Testis (tissue), 3 donors: ENCODE results near the gene RHOB. TPM values are rescaled to one million over a fixed set of nuclear protein-coding genes. Genes with fewer than 3 reads are reported as not detected.

ENCODE experiments used
- DNase-seq: peaks from one replicate; pipeline ENCODE4 v3.0.0-alpha.2; 2019
- H3K27ac ChIP-seq, 2 donors: fragments of 200-600 bp; sonication (generic); one replicate each; pipeline ENCODE4 v1.5.1; 2019
- H3K27me3 ChIP-seq: fragments of 200-600 bp; sonication (generic); one replicate; pipeline ENCODE4 v1.5.1; 2019
- H3K36me3 ChIP-seq: fragments of 200-600 bp; sonication (generic); one replicate; pipeline ENCODE4 v1.5.1; 2017; ENCODE audit warnings: low read depth; ENCODE audit errors: missing control alignments
- H3K4me1 ChIP-seq: fragments of 200-600 bp; sonication (generic); one replicate; pipeline ENCODE4 v1.5.1; 2019
- H3K4me3 ChIP-seq, 2 donors: fragments of 200-600 bp; sonication (generic); one replicate each; pipeline ENCODE4 v1.5.1; 2017 to 2019
- H3K9me3 ChIP-seq: fragments of 200-600 bp; sonication (generic); one replicate; pipeline ENCODE4 v1.5.1; 2017
- CTCF ChIP-seq, 3 experiments: fragments of 450-650 bp in 2 of 3; fragments of 200-600 bp in 1 of 3; sonication (generic) in 1 of 3; IDR thresholded peaks; one replicate each; pipeline ENCODE4 v1.5.1; 2016 to 2019; ENCODE audit warnings: antibody characterized with exemption in 3 of 3, mild to moderate bottlenecking in 2 of 3, moderate library complexity in 1 of 3
- POLR2A ChIP-seq: fragments of 450-650 bp; IDR thresholded peaks from one replicate; pipeline ENCODE4 v1.6.1; 2017; ENCODE audit warnings: antibody characterized with exemption, mild to moderate bottlenecking, moderate library complexity
- WGBS, 2 donors: methylation state at CpG; one replicate each; pipeline ENCODE4 v1.1.5; 2018; 5-methylcytosine and 5-hydroxymethylcytosine counted together
- intact Hi-C: fragments of 100-400 bp; cut with DNase I; formaldehyde crosslinking; loops from one replicate; pipeline ENCODE4 v1.15.1; 2023; ENCODE audit warnings: low total_unique reads
- polyA plus RNA-seq: library from polyadenylated mRNA; stranded (reverse); fragments of 350-450 nt; fragmentation: Illumina TruSeq; extraction: RNeasy Lipid Tissue Mini Kit (QIAGEN cat#74804); gene quantifications from one replicate; pipeline ENCODE4 v1.2.3, GENCODE V29; 2014; ENCODE audit warnings: low read depth, low replicate concordance; ENCODE audit not compliant: insufficient read depth
- total RNA-seq, 2 donors: library from RNA; depleted of rRNA; stranded (reverse); fragments of >200 nt; gene quantifications; one replicate each; pipeline ENCODE4 v1.2.3, GENCODE V29; 2016

RHOB gene
- total and polyA plus RNA-seq, 3 donors from 2014 or later = 86.3 to 244 (median 186) TPM

DNA sequence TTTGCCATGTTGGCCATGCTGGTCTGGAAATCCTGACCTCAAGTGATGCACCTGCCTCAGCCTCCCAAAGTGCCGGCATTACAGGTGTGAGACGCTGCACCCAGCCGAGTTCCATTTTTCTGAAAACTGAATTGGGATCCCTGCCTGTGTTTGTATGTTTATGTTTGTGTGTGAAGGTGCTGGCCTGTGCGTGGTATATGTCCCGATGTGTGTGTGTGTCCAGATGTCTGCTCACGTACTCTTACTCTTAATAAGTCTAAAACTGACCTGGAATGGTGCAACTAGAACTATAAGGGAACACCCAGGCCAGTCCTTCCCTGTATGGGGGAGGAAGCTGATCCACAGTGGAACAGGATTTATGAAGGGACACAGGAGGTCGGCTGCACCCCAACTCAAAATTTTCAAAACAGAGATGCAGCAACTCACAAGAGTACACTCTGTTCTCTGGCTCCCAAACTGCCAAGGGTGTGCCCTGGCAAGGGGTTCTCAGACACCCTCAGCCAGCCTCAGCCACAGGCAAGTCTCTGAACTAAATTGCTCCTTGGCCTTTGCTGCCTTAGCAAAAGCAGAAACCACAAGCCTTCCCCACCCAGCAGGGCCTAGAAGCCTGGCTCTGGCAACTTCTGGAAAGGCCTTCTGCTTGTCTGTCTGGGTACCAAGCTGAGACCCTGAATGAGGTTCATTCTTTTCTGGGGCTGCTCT lies 36.5 kb downstream of the RHOB start:
- intact Hi-C loops = no loop called here
- peak; percentile 75 for DNase-seq
- WGBS, 2 donors = 52 to 58% methylated on average over 7 of the region's 7 CpGs
- no peaks in the 10 kb centered on the region for H3K9me3 ChIP-seq
- no peaks in the 10 kb centered on the region for H3K36me3 ChIP-seq
- TF ChIP-seq CTCF (IDR thresholded peaks at IDR 0.05) (no peak), POLR2A (no peak)
- peak overlapping the region in 1 of 2 donors; percentile 82 for H3K27ac ChIP-seq
- H3K27me3 ChIP-seq = no peaks in the 10 kb centered on the region
- no peak overlapping the region for H3K4me3 ChIP-seq
- H3K4me1 ChIP-seq = peaks cover 20% of the 10 kb centered on the region

DNA sequence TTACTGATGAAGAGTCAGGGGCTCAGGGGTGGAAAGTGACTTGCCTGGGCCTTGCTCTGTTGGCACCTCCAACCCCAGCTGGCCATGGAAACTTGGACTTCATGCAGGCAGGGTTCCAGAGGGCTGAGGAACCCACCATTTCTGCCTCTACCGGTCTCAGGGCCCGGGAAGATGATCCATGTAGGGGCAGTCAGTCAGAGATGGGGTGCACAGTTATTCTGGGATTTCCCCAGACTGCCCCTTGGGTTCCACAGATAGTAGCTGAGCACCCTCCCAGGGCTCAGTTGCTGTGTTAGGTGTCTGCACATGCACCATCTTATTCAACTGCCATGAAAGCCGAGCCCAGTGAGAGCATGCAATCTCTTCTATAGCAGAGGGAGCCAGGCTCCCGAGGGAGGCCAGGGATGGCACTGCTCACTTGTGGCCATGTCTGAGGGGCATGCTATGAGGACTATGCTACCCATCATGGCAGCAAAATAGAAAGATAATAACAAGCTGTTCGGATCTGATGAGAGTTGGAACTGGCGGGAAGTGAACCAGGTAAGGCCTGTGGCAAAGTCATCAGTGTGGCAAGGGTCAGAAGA lies 37.3 kb downstream of the RHOB start:
- intact Hi-C loops = no loop called here
- peak overlapping the region in 1 of 2 donors; percentile 82 for H3K27ac ChIP-seq
- no peaks in the 10 kb centered on the region for H3K36me3 ChIP-seq
- H3K4me3 ChIP-seq = no peak overlapping the region
- H3K9me3 ChIP-seq = no peaks in the 10 kb centered on the region
- no peak for DNase-seq
- no peak for TF ChIP-seq POLR2A
- H3K4me1 ChIP-seq = peaks cover 20% of the 10 kb centered on the region
- H3K27me3 ChIP-seq = no peaks in the 10 kb centered on the region
- WGBS, 2 donors = 85 to 91% methylated on average over 5 to 6 of the region's 6 CpGs

DNA sequence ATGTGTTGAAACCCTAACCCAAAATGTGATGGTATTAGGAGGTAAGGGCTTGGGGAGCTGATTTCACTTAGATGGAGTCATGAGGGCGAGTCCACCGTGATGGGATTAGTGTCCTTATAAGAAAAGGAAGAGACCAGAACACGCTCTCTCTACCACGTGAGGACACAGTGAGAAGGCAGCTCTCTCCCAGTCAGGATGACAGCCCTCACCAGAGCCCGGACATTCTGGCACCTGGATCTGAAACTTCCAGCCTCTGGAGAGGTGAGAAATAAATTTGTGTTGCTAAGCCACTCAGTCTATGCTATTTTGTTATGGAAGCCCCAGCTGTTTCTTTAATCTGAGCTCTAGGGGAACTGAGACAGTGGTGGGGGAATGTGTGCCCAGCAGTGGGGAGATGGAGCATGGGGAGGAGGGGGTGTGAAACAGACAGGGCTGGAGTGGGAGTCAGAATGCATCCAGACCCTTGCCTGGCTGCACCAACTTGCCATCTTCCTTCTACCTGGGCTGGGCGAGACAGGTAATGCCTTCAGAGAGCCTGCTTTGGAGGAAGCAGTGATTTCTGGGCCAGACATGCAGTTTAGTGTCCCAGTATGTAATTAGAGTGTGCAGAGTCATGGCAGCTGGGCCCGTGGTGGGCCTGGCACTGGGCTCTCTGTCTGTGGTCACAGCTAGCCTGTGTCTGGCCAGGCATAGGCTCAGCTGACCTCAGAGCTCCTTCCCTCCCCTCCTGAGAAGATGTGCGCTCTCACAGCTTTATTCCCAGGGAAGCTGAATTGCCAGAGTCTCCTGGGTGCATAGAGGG lies 38.1 kb downstream of the RHOB start:
- no peak for DNase-seq
- peaks cover 20% of the 10 kb centered on the region for H3K4me1 ChIP-seq
- no peaks in the 10 kb centered on the region for H3K9me3 ChIP-seq
- intact Hi-C loops = no loop called here
- H3K36me3 ChIP-seq = no peaks in the 10 kb centered on the region
- 86 to 97% methylated on average over 5 to 8 of the region's 8 CpGs for WGBS, 2 donors
- peak overlapping the region in 1 of 2 donors; percentile 82 for H3K27ac ChIP-seq
- no peaks in the 10 kb centered on the region for H3K27me3 ChIP-seq
- H3K4me3 ChIP-seq = no peak overlapping the region
- TF ChIP-seq CTCF (IDR thresholded peaks at IDR 0.05) = no peak
- TF ChIP-seq POLR2A = no peak

DNA sequence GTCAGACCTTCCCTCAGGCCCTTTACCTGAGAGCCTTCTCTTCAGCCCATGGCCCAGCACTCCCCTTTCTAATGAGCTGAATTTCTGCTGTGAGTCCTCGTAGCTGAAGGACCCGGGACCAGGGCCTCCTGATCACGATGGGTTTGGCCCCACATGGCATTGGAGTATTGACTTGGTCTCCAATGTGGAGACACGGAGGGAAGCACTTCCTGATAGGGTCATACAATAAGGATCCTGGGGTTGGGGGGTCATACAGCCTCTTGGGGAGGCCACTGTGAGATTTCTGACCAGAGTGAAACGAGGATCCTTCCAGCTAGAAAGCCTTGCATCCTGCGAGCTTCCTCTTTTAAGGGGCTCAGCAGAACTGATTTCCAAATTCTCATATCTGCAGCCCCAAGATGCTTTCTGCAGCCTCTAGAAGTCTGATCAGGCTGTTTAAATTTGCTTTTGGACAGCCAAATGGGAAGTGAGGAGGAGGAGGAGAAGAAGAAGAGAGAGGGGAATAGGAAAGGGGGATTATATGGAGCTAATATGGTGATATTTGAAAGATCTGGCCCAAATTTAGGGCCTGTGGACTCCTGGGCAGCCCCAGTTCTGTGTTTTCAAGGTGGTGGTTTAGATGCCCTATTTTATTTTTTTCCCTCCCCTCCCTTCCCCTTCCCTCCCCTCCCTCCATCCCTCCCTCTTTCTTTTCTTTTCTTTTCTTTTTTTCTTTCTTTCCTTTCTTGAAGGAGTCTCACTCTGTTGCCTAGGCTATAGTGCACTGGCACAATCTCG lies 38.9 kb downstream of the RHOB start:
- intact Hi-C loops = no loop called here
- H3K9me3 ChIP-seq = no peaks in the 10 kb centered on the region
- H3K4me1 ChIP-seq = peaks cover 20% of the 10 kb centered on the region
- TF ChIP-seq CTCF (IDR thresholded peaks at IDR 0.05) (no peak), POLR2A (no peak)
- H3K27ac ChIP-seq = no peak overlapping the region
- 80 to 82% methylated on average over 5 to 7 of the region's 7 CpGs for WGBS, 2 donors
- no peaks in the 10 kb centered on the region for H3K27me3 ChIP-seq
- H3K4me3 ChIP-seq = no peak overlapping the region
- DNase-seq = no peak
- no peaks in the 10 kb centered on the region for H3K36me3 ChIP-seq
